Suppressor macrophage (primary cell): ENCODE data around the gene ITGA3.

Experiments
- DNase-seq, 4 experiments: peaks; one replicate each; pipeline ENCODE4 v3.0.0-alpha.2; 2020 to 2022

ITGA3 gene

DNA sequence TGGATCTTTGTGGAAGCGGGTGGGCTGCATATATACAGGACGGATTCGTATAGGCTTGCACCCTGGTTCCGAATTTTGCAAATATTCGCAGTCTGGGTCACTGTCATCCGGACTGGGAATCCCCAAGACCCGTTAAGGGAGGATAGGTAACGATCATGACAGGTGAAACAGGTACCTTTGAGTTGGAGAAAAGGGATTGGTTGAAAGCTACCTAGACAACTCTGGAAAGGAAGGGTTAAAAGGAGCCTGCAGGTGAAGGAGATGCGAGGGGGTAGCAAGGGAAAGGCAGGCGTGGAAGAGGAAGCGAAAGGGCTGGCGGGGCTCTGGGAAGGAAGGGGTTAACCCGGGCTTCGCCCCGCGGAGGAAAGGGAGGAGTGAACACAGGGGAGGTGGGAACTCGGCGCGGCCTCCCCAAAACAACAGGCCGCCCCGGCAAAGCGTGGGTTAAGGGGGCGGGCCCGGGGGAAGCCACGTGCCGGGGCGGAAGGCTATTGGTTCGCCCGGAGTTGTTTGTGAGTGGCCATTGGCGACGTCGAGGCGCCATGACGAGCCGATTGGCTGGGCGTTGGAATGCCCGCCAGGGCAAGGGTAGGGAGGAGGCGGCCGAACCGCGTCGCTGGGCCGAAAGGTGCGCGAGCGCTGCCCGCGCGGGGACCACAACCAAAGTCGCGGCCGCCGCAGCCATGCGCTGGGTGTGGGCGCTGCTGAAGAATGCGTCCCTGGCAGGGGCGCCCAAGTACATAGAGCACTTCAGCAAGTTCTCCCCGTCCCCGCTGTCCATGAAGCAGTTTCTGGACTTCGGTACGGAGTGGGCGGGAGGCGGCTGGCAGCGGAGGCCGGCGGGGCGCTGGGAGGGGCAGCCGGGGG lies 39.1 kb downstream of the ITGA3 start, which contains the start of gene PDK2:
PDK2 (plus strand) TSS at position 599 of the 867 bp plus-strand sequence; CDS start at position 684, 85 bp downstream.
- peak; percentile 97 for DNase-seq

DNA sequence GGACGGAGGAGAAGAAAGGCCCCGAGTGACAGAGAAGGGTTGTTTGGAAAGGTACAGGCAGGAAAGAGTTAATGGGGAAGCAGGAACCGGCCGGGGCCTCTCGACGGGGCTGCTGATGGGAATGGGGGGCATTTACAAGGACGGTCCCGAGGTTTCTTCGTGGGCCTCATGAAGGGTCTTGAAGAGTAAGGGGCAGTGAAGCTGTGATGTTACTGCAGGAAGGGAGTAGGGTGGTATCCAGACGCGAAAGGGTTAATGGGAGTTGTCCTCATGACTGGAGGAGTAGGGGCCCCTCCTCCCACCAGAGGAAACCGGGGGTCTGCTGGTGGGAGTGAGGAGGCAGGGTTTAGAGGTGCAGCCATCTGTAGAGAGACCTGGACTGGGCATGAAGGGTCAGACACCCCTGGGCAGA lies 39.7 kb downstream of the ITGA3 start:
- no peak for DNase-seq

DNA sequence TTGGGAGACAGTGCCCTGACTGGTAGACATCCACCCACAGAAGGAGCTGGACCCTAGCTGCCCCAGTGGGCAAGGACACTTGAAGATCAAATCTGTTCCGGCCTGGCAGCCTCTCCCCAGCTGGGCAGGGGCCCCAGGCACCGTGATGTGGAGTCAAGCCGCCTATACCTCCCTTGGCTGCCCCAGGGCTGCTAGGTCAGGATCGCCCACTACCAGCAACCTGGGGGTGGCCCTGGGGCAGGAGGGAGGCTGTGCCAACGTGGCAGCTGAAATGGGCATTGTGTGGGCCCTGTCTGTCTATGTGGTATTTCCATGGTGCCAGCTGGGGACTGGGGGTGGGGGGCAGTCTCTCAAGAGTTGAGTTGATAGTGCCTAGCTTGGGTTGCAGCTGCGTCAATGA lies 40.2 kb downstream of the ITGA3 start:
- no peak for DNase-seq

DNA sequence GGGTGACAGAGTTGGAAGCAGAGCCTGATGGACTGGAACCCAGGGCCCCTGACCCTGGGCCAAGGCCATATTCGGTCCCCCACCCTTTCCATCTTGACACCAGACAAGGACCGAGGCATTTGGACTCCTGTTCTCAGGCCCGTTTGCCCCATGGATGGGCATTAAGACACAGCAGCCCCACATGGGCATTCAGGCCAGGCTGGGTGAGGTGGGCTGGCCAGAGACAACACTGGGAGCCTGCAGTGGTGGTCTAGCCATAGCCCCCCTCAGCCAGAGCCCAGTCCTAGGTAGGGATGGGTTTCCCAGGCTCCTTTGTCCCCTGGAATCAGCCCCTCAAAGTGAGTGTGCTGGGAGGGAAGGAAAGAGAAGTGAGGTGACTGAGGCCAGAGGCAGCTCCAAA lies 40.8 kb downstream of the ITGA3 start:
- no peak for DNase-seq

DNA sequence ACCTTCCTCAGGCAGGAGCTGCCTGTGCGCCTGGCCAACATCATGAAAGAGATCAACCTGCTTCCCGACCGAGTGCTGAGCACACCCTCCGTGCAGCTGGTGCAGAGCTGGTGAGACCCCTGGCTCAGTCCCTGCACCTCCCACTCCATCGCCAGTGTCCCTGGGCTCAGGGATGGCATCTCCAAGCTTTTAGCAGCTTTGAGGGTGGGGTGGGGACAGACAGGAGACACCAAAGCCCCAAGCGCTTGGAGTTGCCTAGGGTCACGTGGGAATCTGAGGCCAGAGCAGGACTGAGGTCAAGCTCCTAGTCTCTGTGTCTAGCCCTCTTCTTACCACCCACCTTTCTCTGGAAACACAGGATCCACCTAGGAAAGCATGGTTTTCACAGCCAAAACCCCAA lies 41.5 kb downstream of the ITGA3 start:
- DNase-seq, result no peak

DNA sequence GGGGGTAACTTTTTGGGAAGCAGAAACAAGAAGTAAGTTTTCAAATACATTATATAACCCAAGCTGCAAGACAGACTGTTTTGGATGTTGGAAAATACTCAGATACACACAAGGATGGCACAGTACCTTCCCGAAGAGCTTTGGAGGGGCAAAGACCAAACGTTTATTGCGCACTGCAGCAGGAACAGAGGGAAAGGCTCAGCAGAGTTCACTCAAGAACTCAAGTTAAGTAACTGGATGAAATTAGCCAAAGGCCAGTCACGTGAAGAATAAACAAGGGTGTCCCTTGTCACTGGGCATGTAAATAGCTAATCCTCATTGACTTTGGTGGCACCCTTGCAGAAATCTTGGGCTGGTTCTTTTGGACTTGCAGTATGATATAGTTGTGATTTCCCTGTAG lies 42.0 kb downstream of the ITGA3 start:
- DNase-seq, result no peak

DNA sequence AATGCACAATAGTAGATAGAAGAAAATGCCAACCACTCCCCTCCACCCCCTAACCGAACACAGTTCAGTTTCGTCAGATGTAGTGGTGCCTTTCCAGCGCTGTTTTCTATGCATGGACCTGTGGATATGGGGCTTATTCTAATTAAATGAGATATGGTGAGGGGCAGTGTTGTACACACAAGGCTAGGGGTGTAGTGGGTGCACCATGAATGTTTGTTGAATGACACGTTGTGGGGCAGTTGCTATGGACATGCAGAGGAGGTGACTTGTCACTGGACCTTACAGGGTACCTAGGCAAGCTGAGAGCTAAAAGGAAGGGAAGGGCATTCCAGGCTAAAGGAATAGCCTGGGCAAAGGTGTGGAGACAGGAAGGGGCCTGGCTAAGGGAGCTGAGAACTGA lies 42.7 kb downstream of the ITGA3 start:
- DNase-seq, result no peak

DNA sequence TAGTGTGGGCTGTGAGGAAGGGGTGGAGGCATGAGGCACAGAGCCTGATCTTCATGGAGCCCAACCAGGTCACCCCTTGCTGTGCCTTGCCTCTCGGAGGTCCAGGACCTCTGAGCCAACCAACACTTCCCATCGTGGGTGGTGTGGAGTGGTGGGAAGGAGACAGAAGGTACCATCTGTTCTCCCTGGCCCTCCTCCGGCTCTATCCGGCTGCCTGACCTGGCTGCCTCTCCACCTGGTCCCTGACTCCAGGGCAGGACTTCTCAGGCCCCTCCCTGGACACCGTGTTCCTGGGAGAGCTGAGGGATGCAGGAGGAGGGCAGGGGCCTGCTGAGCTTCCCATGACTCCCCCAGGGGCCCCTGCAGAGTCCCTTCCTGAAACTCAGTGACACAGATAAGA lies 43.1 kb downstream of the ITGA3 start:
- DNase-seq, result no peak

DNA sequence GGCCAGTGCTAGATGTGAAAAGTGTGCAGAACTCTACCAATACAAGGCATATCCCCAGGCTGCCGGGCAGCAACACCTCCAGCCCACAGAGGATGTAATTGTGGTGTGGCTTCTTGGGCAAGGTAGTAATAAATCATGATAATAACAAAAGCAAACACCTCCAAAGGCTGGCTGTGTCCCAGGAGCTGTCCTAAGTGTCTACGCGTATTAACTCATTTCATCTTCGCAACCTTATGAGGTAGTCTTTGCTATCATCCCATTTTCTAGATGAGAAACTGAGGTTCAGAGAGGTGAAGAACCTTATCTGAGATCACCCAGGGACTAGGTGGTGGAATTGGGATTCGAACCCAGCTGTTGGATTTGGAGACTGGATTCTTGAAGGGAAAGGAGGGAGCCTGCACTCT lies 44.6 kb downstream of the ITGA3 start:
- DNase-seq, result no peak

DNA sequence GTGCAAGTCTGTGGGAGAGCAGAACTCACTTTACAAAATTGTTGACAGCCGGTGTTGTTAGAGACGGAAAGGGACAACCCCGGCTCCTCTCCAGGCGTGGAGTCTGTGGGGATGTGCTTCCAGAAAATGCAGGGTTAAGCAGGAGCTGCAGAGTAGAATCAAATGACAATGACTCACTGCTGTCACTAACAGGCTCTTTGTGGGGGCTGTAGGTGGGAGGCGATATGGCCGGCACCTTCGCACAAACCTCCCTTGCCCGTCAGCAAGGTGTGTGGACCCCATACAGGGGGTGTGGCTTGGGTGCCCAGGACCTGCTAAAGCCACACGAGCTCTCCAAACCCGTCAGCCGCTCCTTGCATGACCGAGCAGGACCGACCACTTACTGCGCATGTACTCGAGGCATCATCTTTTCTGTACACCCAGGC lies 45.0 kb downstream of the ITGA3 start:
- DNase-seq, result no peak

DNA sequence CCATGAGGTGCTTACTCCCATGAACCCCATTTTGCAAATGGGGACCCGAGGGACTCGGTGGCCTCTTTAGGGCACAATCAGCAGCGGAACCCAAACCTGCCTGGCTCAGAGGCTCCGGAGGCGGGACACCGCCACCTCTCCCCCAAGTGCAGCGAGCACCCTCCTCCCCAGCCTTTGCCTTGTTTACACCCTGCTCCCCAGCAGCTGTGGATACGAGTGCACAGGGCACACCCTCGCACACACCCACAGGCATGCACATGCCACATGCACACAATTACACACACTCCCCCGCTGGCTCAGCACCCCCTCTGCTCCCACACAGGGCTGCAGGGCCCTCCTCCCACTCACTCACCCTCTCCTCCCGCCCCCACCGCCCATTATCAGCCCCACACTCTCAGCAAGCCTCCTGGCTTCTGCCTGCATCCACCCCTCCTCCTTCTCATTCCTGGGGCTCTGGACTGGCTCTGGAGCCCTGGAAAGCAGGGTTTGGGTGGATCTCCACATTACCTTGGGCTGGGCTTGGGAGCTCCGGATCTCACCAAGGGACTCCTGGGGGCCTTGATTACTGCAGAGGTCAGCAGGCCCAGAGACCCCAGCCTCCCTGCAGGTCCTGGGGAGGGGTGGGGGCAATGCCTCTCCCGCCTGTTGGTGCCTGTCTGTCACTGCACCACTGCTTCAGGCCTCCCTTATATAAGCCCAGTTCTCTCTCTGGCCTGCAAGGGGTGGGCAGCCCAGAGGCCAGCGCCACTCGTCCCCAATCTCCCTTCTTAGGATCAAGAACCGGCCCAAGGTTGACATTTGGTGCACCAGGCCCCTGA lies 45.6 kb downstream of the ITGA3 start:
- DNase-seq, result no peak

DNA sequence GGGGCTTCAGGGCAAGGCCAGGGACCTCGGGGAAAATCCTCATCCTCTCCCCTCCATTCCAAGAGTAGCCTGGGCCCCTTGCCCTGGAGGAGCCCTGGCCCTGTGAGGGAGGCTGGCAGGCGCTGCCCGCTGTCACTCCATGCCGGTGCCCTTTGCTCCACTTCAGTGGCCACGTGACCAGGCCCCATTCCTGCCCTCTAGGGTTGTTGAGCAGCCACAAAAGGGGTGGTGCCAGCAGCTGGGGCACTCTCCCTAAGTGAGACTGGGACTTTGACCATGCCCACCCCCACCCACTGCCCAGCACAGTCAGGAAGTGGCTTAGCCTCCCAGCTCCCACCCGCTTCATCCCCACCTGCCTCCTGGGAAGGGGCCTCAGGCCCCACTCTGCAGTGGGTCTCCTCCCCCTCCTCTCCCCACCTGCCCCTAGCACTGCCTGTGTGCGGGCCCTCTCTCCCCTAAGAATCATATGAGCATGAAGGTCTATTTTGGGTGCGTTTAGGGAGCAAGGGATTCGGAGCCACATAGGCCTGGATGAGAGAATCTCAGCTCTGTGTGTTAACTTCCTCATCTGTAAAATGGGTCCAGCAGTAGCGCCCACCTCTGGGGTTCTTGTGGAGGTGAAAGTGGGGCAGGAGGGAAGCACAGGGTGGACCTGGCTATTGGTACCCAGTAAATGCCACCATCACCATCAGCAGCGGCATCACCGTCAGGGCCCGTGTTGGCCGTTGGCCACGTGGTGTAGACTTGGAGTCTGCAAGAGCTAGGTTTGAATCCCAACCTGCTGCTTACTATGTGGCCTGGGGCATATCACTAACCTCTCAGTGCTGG lies 46.5 kb downstream of the ITGA3 start:
- DNase-seq, result no peak

DNA sequence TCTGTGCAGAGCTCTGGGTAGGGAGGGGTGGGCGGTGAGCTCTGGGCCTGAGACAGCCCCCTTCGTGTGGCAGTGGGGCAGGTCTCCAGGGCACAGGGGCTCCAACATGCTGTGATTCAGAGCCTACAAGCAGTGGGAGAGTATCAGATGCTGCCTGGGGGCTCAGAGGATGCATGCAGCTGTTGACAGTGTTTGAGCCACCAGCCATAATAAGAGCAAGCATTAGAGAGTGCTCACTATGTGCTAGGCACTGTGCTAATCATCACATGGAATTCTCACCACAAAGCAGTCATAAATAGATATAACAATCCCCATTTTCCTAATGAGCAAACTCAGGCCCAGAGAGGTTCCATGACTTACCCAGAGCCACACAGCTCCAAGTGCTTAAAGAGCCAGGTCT lies 47.3 kb downstream of the ITGA3 start:
- DNase-seq, result no peak

DNA sequence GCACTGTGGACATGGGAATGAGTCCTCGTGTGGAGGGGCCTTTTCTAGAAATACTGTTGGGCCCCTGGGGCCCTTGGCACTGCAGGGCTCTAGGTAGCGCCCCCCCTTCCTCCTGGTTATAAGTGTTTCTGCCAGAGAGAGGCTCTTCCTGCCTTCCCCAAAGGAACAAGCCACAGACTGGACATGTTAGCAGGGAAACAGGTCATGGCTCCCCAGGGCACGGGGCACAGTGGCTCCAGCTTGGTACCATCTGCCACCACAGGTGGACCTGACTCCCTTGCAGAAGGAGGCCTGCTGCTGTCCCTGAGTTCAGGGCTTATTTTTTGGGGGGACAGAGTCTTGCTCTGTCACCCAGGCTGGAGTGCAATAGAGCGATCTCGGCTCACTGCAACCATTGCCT lies 48.0 kb downstream of the ITGA3 start:
- no peak for DNase-seq

DNA sequence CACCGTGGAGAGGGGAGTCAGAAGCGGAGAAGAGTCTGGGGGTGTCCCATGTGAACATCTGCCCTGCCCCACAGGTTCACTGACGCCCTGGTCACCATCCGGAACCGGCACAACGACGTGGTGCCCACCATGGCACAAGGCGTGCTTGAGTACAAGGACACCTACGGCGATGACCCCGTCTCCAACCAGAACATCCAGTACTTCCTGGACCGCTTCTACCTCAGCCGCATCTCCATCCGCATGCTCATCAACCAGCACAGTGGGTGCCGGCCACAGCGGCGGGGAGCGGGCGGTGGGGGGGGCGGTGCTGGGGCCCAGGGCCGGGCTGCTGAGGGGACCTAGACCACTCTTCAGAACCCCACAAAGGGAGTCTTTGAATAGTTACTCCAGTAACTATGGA lies 49.9 kb downstream of the ITGA3 start:
- DNase-seq, result no peak

DNA sequence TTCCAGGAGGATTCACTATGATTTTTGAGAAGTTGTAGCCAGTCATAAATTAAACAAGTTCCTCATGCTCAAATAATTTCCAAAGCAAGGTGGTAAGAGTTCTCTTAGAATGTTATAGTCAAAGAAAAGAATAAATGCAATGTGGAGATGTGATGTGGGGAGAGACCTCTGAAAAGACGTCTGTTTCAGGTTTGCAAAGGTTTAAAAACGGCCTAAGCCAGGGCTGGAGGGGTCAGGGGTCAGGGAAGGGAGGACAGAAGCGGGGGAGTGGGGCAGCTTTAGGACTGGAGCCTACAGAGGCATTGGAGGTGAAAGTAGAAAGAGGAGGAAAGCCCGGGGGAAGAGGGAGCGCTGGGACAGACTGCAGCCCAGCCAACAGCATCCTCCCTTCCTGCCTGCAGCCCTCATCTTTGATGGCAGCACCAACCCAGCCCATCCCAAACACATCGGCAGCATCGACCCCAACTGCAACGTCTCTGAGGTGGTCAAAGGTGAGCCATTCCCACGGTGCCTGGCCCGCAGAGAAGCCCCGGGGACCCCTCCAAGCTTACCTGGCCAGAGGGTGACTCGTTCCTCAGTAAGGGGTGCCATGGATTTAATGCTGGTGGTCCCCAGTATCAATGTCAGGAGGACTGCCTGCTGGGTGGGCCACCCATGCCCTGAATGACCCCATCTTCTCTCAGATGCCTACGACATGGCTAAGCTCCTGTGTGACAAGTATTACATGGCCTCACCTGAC lies 50.7 kb downstream of the ITGA3 start:
- DNase-seq, result no peak

DNA sequence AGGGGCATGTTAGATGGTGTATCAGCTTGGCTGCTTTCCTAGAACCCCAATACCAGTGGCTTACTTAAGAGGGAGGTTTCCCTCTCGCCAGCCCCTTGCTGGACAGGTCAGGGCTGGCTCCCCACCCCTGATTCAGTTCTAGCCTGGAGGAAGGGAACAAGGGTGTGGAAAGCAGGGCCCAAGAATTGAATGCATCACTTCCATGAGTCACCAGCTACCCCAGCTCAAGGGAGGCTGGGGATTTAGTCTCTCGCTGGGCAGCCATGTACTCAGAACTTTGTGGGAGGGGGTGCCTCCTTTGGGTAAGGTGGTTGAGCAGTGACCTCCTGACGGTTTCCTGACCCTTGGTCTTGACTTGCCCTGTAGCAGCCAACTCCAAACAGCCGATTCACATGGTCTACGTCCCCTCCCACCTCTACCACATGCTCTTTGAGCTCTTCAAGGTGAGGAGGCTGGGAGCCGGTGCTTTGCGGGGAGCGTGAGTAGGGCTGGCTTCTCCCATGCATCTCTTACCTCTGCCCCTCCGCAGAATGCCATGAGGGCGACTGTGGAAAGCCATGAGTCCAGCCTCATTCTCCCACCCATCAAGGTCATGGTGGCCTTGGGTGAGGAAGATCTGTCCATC lies 52.0 kb downstream of the ITGA3 start:
- no peak for DNase-seq

DNA sequence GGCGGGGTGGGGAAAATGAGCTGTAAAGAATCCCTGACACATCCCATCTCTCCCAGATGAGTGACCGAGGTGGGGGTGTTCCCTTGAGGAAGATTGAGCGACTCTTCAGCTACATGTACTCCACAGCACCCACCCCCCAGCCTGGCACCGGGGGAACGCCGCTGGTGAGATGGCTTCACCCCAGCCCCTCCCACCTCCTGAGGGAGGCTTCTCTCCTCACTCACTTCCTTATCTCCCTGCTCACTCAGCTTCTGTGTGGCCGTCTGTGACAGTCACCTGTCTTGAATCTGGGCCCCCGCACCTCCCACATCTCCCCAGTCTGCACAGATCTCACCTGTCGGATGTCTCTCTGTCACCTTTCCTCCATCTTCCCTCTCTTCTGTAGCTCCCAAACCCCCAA lies 52.6 kb downstream of the ITGA3 start:
- no peak for DNase-seq

DNA sequence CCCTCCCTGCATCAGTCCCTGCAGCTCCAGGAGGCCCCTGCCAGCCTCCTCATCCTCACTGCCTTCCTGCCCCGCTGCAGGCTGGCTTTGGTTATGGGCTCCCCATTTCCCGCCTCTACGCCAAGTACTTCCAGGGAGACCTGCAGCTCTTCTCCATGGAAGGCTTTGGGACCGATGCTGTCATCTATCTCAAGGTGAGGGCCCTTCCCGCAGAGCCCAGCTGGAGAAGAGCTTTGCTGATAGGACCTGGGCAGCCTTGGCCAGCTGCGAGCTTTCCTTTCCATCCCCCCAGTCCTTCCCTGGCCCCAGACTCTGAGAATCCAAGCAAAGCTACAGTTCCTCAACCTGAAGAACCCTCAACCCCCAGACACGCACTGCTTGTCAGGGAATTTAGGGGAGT lies 53.3 kb downstream of the ITGA3 start:
- DNase-seq, result no peak

DNA sequence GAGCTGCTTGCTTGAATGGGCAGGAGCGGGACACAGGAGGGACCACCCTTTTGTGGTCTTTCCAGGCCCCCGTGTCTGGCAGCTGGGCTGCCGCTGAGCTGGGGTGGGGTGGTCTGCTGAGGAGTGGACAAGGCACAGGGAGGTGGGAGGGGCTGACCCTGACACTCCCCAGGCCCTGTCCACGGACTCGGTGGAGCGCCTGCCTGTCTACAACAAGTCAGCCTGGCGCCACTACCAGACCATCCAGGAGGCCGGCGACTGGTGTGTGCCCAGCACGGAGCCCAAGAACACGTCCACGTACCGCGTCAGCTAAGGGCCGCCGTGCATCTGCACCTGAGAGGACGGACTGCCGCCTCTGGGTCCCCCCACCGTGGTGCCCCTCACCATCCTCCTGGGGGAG lies 53.9 kb downstream of the ITGA3 start:
- DNase-seq, result no peak

DNA sequence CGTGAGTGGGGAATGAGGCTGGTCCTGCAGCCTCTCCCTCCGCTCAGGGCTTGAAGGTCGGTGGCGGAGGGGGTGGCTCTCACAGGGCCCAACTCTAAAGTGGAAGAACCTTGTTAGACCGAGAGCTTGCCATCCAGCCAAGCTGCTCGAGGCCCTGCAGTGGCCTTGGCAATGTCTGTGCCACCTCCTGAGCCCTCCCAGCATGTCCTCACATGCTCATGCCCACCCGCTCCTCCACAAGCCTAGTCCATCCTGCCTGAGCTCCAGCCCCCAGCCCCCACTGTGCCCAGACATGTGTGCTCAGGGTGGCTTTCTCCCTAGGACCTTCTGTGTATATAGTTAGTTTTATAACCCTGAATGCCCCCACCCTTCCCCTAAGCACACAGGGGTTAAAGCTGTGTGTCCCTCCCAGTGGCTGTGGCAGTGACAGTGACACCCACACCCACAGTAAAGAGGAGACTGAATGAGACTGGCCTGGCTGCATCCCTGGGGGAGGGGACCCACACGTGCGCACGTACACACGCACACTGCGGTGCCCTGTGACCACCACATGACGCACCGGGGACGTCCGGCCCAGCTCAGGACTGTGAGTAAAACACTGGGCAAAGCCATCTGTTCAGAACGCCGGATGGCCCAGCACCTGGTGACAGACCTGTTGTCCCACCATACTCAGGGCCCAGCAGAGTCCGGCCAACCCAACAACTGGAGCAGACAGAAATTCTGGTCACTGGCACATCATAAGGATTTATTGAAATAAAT lies 54.9 kb downstream of the ITGA3 start:
- DNase-seq, result no peak
